GM19372 (cell line): Measurements from ENCODE around the gene IQGAP2.

ENCODE experiments used
- ATAC-seq: cut with Tn5 transposase; IDR thresholded peaks from one replicate; pipeline ENCODE4 v1.9.1; 2021; ENCODE audit warnings: mild to moderate bottlenecking, low read depth, moderate library complexity; ENCODE audit not compliant: unreplicated experiment

The IQGAP2 gene

GRCh38 chr5:76696251-76696650 is 293.2 kb downstream of the IQGAP2 start:
- no peak for ATAC-seq

- ATAC-seq, result no peak
Observed at GRCh38 chr5:76697670-76698069, 294.6 kb downstream of the IQGAP2 start.

GRCh38 chr5:76700571-76700970 is 297.5 kb downstream of the IQGAP2 start:
- no peak for ATAC-seq

- ATAC-seq, result no peak
Observed at GRCh38 chr5:76701298-76701697, 298.2 kb downstream of the IQGAP2 start.

- no peak for ATAC-seq
Observed at GRCh38 chr5:76703707-76704106, 300.6 kb downstream of the IQGAP2 start.

- no peak for ATAC-seq
Observed at GRCh38 chr5:76704131-76704663, 301.1 kb downstream of the IQGAP2 start.

- no peak for ATAC-seq
Observed at GRCh38 chr5:76705574-76705973, 302.5 kb downstream of the IQGAP2 start.

- ATAC-seq, result no peak
Observed at GRCh38 chr5:76709762-76710161, 306.7 kb downstream of the IQGAP2 start.

- ATAC-seq, result no peak
Observed at GRCh38 chr5:76710991-76711390, 307.9 kb downstream of the IQGAP2 start.

GRCh38 chr5:76714751-76715485 is 311.8 kb downstream of the IQGAP2 start:
- no peak for ATAC-seq

GRCh38 chr5:76715486-76715735 is 312.3 kb downstream of the IQGAP2 start:
- ATAC-seq, result peak; percentile 7

- peak; percentile 58 for ATAC-seq
Observed at GRCh38 chr5:76715736-76716455, 312.8 kb downstream of the IQGAP2 start, which contains the start of gene F2R. TSS of gene F2R (plus strand) at chr5:76716126. CDS start at chr5:76716308, 182 bp downstream.

GRCh38 chr5:76716456-76717157 is 313.5 kb downstream of the IQGAP2 start:
- no peak for ATAC-seq

- no peak for ATAC-seq
Observed at GRCh38 chr5:76717222-76718083, 314.4 kb downstream of the IQGAP2 start.

GRCh38 chr5:76718381-76718832 is 315.3 kb downstream of the IQGAP2 start:
- no peak for ATAC-seq

GRCh38 chr5:76718880-76719279 is 315.8 kb downstream of the IQGAP2 start:
- ATAC-seq, result no peak

GRCh38 chr5:76720988-76721569 is 318.0 kb downstream of the IQGAP2 start:
- peak; percentile 93 for ATAC-seq

GRCh38 chr5:76723266-76723665 is 320.2 kb downstream of the IQGAP2 start:
- no peak for ATAC-seq

- ATAC-seq, result no peak
Observed at GRCh38 chr5:76723906-76724305, 320.8 kb downstream of the IQGAP2 start.

GRCh38 chr5:76724871-76725270 is 321.8 kb downstream of the IQGAP2 start:
- ATAC-seq, result no peak
